Measurements from ENCODE around the gene NTRK3.

NTRK3 gene

GRCh38 chr15:87971076-87971475, 285.5 kb downstream of the NTRK3 start:
- no peak for FAIRE-seq

GRCh38 chr15:87967951-87968350, 288.6 kb downstream of the NTRK3 start:
- no peak for FAIRE-seq

- FAIRE-seq, result no peak
Observed at GRCh38 chr15:87965304-87965703, 291.2 kb downstream of the NTRK3 start.

GRCh38 chr15:87962428-87962827, 294.1 kb downstream of the NTRK3 start:
- no peak for FAIRE-seq

GRCh38 chr15:87961851-87962420, 294.6 kb downstream of the NTRK3 start:
- FAIRE-seq, result no peak

- no peak for FAIRE-seq
Observed at GRCh38 chr15:87959662-87960061, 296.9 kb downstream of the NTRK3 start.

GRCh38 chr15:87959080-87959479, 297.5 kb downstream of the NTRK3 start:
- FAIRE-seq, result no peak

GRCh38 chr15:87955284-87955909, 301.1 kb downstream of the NTRK3 start:
- FAIRE-seq, result no peak

GRCh38 chr15:87954793-87955192, 301.7 kb downstream of the NTRK3 start:
- FAIRE-seq, result no peak

- FAIRE-seq, result no peak
Observed at GRCh38 chr15:87952736-87953287, 303.7 kb downstream of the NTRK3 start.

- no peak for FAIRE-seq
Observed at GRCh38 chr15:87949575-87950223, 306.8 kb downstream of the NTRK3 start.

- FAIRE-seq, result no peak
Observed at GRCh38 chr15:87949151-87949574, 307.4 kb downstream of the NTRK3 start.

- FAIRE-seq, result no peak
Observed at GRCh38 chr15:87947560-87947959, 309.0 kb downstream of the NTRK3 start.

GRCh38 chr15:87945246-87945645, 311.3 kb downstream of the NTRK3 start:
- no peak for FAIRE-seq

- no peak for FAIRE-seq
Observed at GRCh38 chr15:87944691-87945090, 311.8 kb downstream of the NTRK3 start.

- FAIRE-seq, result no peak
Observed at GRCh38 chr15:87944050-87944449, 312.5 kb downstream of the NTRK3 start.

- no peak for FAIRE-seq
Observed at GRCh38 chr15:87943626-87944025, 312.9 kb downstream of the NTRK3 start.

- FAIRE-seq, result no peak
Observed at GRCh38 chr15:87942316-87942715, 314.2 kb downstream of the NTRK3 start.

GRCh38 chr15:87941606-87942005, 314.9 kb downstream of the NTRK3 start:
- FAIRE-seq, result no peak

- no peak for FAIRE-seq
Observed at GRCh38 chr15:87940768-87941167, 315.8 kb downstream of the NTRK3 start.

- no peak for FAIRE-seq
Observed at GRCh38 chr15:87939848-87940457, 316.6 kb downstream of the NTRK3 start.

- FAIRE-seq, result no peak
Observed at GRCh38 chr15:87938031-87938430, 318.5 kb downstream of the NTRK3 start.

GRCh38 chr15:87935583-87935982, 321.0 kb downstream of the NTRK3 start:
- no peak for FAIRE-seq

- FAIRE-seq, result no peak
Observed at GRCh38 chr15:87931584-87931983, 325.0 kb downstream of the NTRK3 start.

Data from islet of Langerhans (tissue), 1 donor.